Lower leg skin (tissue), 4 donors: ENCODE results near the gene PHTF1. TPM values are rescaled to one million over a fixed set of nuclear protein-coding genes. Genes with fewer than 3 reads are reported as not detected.
"Not testable (repeated sequence)": the region's sequence is repeated elsewhere in the genome, so short reads cannot be mapped to it uniquely, and the experiment has no call there.

Experiments
- DNase-seq, 2 donors: peaks; one replicate each; pipeline ENCODE4 v3.0.0-alpha.2; 2019; ENCODE audit warnings: low spot score in 2 of 2
- H3K4me3 ChIP-seq: fragments of 200-600 bp; sonication (generic); 2 replicates; pipeline ENCODE4 v1.5.1; 2017; ENCODE audit warnings: mild to moderate bottlenecking, low read depth; ENCODE audit not compliant: poor library complexity, severe bottlenecking
- CTCF ChIP-seq, 3 donors: fragments of 450-650 bp; IDR thresholded peaks; one replicate each; pipeline ENCODE4 v1.5.1; 2016; ENCODE audit warnings: antibody characterized with exemption in 3 of 3, mild to moderate bottlenecking in 3 of 3, moderate library complexity in 2 of 3
- POLR2A ChIP-seq, 2 donors: fragments of 450-650 bp; IDR thresholded peaks; one replicate each; pipeline ENCODE4 v1.6.1; 2016 to 2017; ENCODE audit warnings: antibody characterized with exemption in 2 of 2, mild to moderate bottlenecking in 1 of 2, moderate library complexity in 1 of 2
- WGBS, 2 donors: methylation state at CpG; one replicate each; pipeline ENCODE4 v1.1.5; 2018; 5-methylcytosine and 5-hydroxymethylcytosine counted together
- intact Hi-C: fragments of 100-400 bp; cut with DNase I; formaldehyde crosslinking; loops from one replicate; pipeline ENCODE4 v1.15.0; 2023; ENCODE audit warnings: low total_unique reads
- total RNA-seq, 4 donors: library from RNA; depleted of rRNA; stranded (reverse); fragments of >200 nt; gene quantifications; one replicate each; pipeline ENCODE4 v1.1.0, GENCODE V29; 2016

The PHTF1 gene
- total RNA-seq, 4 donors from 2014 or later: 0.65 to 4.8 (median 2.0) TPM

- H3K4me3 ChIP-seq: no peak overlapping the region
- 90 to 91% methylated on average over 3 of the region's 3 CpGs for WGBS, 2 donors
- no peak for DNase-seq
- TF ChIP-seq CTCF (IDR thresholded peaks at IDR 0.05): no peak
- no peak for TF ChIP-seq POLR2A (IDR thresholded peaks at IDR 0.05)
- intact Hi-C loops: no loop called here
These were observed 2.7 kb upstream of the PHTF1 start for GRCh38 chr1:113761937-113762336.

GRCh38 chr1:113760102-113761080 is 1.1 kb upstream of the PHTF1 start:
- H3K4me3 ChIP-seq: no peak overlapping the region
- intact Hi-C loops: no loop called here
- no peak for TF ChIP-seq CTCF (IDR thresholded peaks at IDR 0.05)
- TF ChIP-seq POLR2A (IDR thresholded peaks at IDR 0.05): no peak
- 74 to 80% methylated on average over 23 of the region's 23 CpGs for WGBS, 2 donors
- DNase-seq: no peak

- 0% methylated on average over 41 to 43 of the region's 55 CpGs for WGBS, 2 donors
- peak; percentile 21 to 89 for DNase-seq
- intact Hi-C loops: no loop called here
- TF ChIP-seq CTCF (IDR thresholded peaks at IDR 0.05) (no peak), POLR2A (IDR thresholded peaks at IDR 0.05) (no peak)
- peak overlapping the region; percentile 91 for H3K4me3 ChIP-seq
These were observed 504 bp downstream of the PHTF1 start for GRCh38 chr1:113758631-113759332.

- intact Hi-C loops: no loop called here
- DNase-seq: no peak
- no peak overlapping the region for H3K4me3 ChIP-seq
- 88 to 92% methylated on average over 1 of the region's 1 CpG for WGBS, 2 donors
- TF ChIP-seq POLR2A (IDR thresholded peaks at IDR 0.05): no peak
- no peak for TF ChIP-seq CTCF (IDR thresholded peaks at IDR 0.05)
These were observed 2.8 kb downstream of the PHTF1 start for GRCh38 chr1:113756461-113756860.

GRCh38 chr1:113753333-113753732 is 6.0 kb downstream of the PHTF1 start:
- 89 to 92% methylated on average over 6 of the region's 6 CpGs for WGBS, 2 donors
- H3K4me3 ChIP-seq, intact Hi-C loops, DNase-seq: not testable (repeated sequence)

- 92 to 94% methylated on average over 1 of the region's 1 CpG for WGBS, 2 donors
- TF ChIP-seq POLR2A (IDR thresholded peaks at IDR 0.05) (no peak), CTCF (IDR thresholded peaks at IDR 0.05) (no peak)
- no peak for DNase-seq
- intact Hi-C loops: no loop called here
- no peak overlapping the region for H3K4me3 ChIP-seq
These were observed 7.8 kb downstream of the PHTF1 start for GRCh38 chr1:113751516-113751915.
